HepG2 (cell line): ENCODE measurements around the gene XRCC1. TPM values are rescaled to one million over a fixed set of nuclear protein-coding genes. Genes with fewer than 3 reads are reported as not detected.

Experiments
- ATAC-seq: fragments of 200-7000 bp; cut with Tn5 transposase; 3 replicates; pipeline ENCODE4 v1.9.1; 2020; ENCODE audit warnings: mild to moderate bottlenecking, moderate library complexity
- BruUV-seq: library from RNA; stranded (reverse); fragments of 400-500 nt; replicated peaks from 2 replicates; lab custom pipeline; 2021; lab: Mats Ljungman, UMichigan
- CTCF ChIA-PET: fragments of 300-600 bp; formaldehyde crosslinking; extraction: SDS; loops from one replicate; lab custom pipeline; 2021; ENCODE audit warnings: low total read pairs, inconsistent platforms, low intra/inter-chr PET ratio; lab: Yijun Ruan, JAX
- POLR2A ChIA-PET: fragments of 350-600 bp; sonication (Branson Sonifier 250); formaldehyde crosslinking; loops from one replicate; lab custom pipeline; 2020; ENCODE audit warnings: antibody characterized with exemption, inconsistent platforms; lab: Yijun Ruan, JAX
- DNase-seq: peaks from one replicate; pipeline ENCODE4 v3.0.0-alpha.2; 2015; ENCODE audit warnings: low spot score
- FAIRE-seq: peaks from 3 replicates; lab custom pipeline; 2011; peaks lifted over from hg19 to GRCh38; lab: Jason Lieb, UNC
- H2AFZ ChIP-seq: one replicate; pipeline ENCODE4 v1.6.1; 2011; ENCODE audit warnings: low read length, inconsistent platforms
- H3K27ac ChIP-seq: fragments of 300-600 bp; 3 replicates; pipeline ENCODE4 v1.8.0; 2011; ENCODE audit warnings: mixed run types, mild to moderate bottlenecking, mixed read lengths, low read length, inconsistent platforms; ENCODE audit not compliant: insufficient read depth; ENCODE audit errors: extremely low read length
- H3K27me3 ChIP-seq, 2 experiments: fragments of 200-600 bp in 1 of 2; 2 replicates in 1 of 2; 3 replicates in 1 of 2; pipeline versions ENCODE4 v1.6.0 to v1.8.0; 2011; ENCODE audit warnings: low read length in 2 of 2, mild to moderate bottlenecking in 2 of 2, moderate library complexity in 2 of 2, inconsistent platforms in 1 of 2; ENCODE audit not compliant: insufficient read depth in 2 of 2, control insufficient read depth in 1 of 2
- H3K36me3 ChIP-seq, 2 experiments: fragments of 200-600 bp in 1 of 2; replicated peaks in 1 of 2; 2 replicates in 1 of 2; 3 replicates in 1 of 2; pipeline versions ENCODE4 v1.5.1 to v1.8.0; 2011; ENCODE audit warnings: low read length in 2 of 2, inconsistent platforms in 1 of 2; ENCODE audit not compliant: insufficient read depth in 2 of 2, control insufficient read depth in 1 of 2
- H3K4me1 ChIP-seq: 2 replicates; pipeline ENCODE4 v1.5.1; 2012; ENCODE audit warnings: low read length, inconsistent platforms; ENCODE audit not compliant: insufficient read depth
- H3K4me2 ChIP-seq: 2 replicates; pipeline ENCODE4 v1.6.0; 2011; ENCODE audit warnings: low read depth, low read length, inconsistent platforms
- H3K4me3 ChIP-seq, 3 experiments: fragments of 200-600 bp in 1 of 3; sonication (generic), shearing (Covaris generic) in 1 of 3; replicated peaks in 1 of 3; 2 replicates each; pipeline ENCODE4 v1.5.1; 2011 to 2016; ENCODE audit warnings: low read length in 3 of 3, inconsistent platforms in 2 of 3, low read depth in 2 of 3, mild to moderate bottlenecking in 2 of 3, control low read depth in 1 of 3, mixed read lengths in 1 of 3; ENCODE audit not compliant: insufficient read depth in 1 of 3
- H3K79me2 ChIP-seq: one replicate; pipeline ENCODE4 v1.6.1; 2011; ENCODE audit warnings: low read length, inconsistent platforms; ENCODE audit not compliant: insufficient read depth
- H3K9ac ChIP-seq: 2 replicates; pipeline ENCODE4 v1.6.0; 2011; ENCODE audit warnings: mild to moderate bottlenecking, low read depth, low read length, inconsistent platforms; ENCODE audit not compliant: insufficient read depth
- H3K9me3 ChIP-seq: 2 replicates; pipeline ENCODE4 v1.5.1; 2012; ENCODE audit warnings: mild to moderate bottlenecking, low read length
- H4K20me1 ChIP-seq: 2 replicates; pipeline ENCODE4 v1.6.0; 2011; ENCODE audit warnings: inconsistent platforms, mild to moderate bottlenecking, low read length, moderate library complexity; ENCODE audit not compliant: insufficient read depth
- ARID2 ChIP-seq: sonication (generic); formaldehyde crosslinking; IDR thresholded peaks from 2 replicates; pipeline ENCODE4 v1.8.1; 2022; ENCODE audit warnings: mild to moderate bottlenecking, missing genetic modification reagents, borderline replicate concordance
- GLI4 ChIP-seq: sonication (generic); formaldehyde crosslinking; IDR thresholded peaks from 2 replicates; pipeline ENCODE4 v1.5.1; 2020; ENCODE audit warnings: missing genetic modification reagents, mild to moderate bottlenecking, moderate library complexity, borderline replicate concordance
- SOX13 ChIP-seq, 3 experiments: fragments of 450-650 bp in 1 of 3; sonication (generic) in 1 of 3; formaldehyde crosslinking in 1 of 3; IDR thresholded peaks in 2 of 3; conservative IDR thresholded peaks in 1 of 3; 2 replicates each; pipeline versions ENCODE4 v1.5.0 to v1.6.1; 2016 to 2020; ENCODE audit warnings: antibody characterized with exemption in 1 of 3, mild to moderate bottlenecking in 1 of 3, missing compliant biosample characterization in 1 of 3, missing genetic modification reagents in 1 of 3, moderate library complexity in 1 of 3
- THYN1 ChIP-seq: sonication (generic); formaldehyde crosslinking; IDR thresholded peaks from 2 replicates; pipeline ENCODE4 v1.8.1; 2023; ENCODE audit warnings: low read depth, mild to moderate bottlenecking, moderate library complexity, missing genetic modification reagents, borderline replicate concordance
- ZNF326 ChIP-seq: sonication (generic); formaldehyde crosslinking; IDR thresholded peaks from 2 replicates; pipeline ENCODE4 v1.4.0; 2020; ENCODE audit warnings: missing genetic modification reagents, borderline replicate concordance
- ZNF761 ChIP-seq: sonication (generic); formaldehyde crosslinking; conservative IDR thresholded peaks from 2 replicates; pipeline ENCODE4 v1.4.0; 2020; ENCODE audit warnings: mild to moderate bottlenecking, missing genetic modification reagents
- whole genome bisulfite sequencing: methylation state at CpG from one replicate; pipeline ENCODE4 v1.1.6; 2017; ENCODE audit warnings: low lambda C conversion rate; 5-methylcytosine and 5-hydroxymethylcytosine counted together
- in situ Hi-C: cut with HindIII; loops from 2 replicates; pipeline ENCODE4 v1.10.0; 2017; ENCODE audit warnings: low pct_unique_long_range_greater_than_20kb; ENCODE audit not compliant: extremely low pct_ligation_motif_present
- intact Hi-C: fragments of 100-400 bp; cut with micrococcal nuclease; formaldehyde crosslinking; loops from one replicate; pipeline ENCODE4 v1.10.0; 2022; ENCODE audit not compliant: unreplicated experiment
- polyA plus RNA-seq, 8 experiments: library from polyadenylated mRNA; depleted of rRNA in 3 of 8; stranded (reverse) in 7 of 8; unstranded in 1 of 8; fragments of >200 nt; fragmentation: Illumina TruSeq in 4 of 8; extraction: Trizol in 4 of 8; gene quantifications; 2 replicates each; pipeline versions ENCODE4 v1.2.1 to v1.2.3, GENCODE V29; 2011 to 2016; ENCODE audit warnings: low read depth in 4 of 8, missing spikeins in 1 of 8, mixed read lengths in 1 of 8; ENCODE audit not compliant: insufficient read depth in 1 of 8
- total RNA-seq, 5 experiments: library from RNA; depleted of rRNA; stranded (reverse); fragments of >200 nt; fragmentation: Illumina TruSeq; extraction: Trizol; gene quantifications; 2 replicates each; pipeline ENCODE4 v1.2.3, GENCODE V29; 2016; ENCODE audit warnings: low read depth in 1 of 5
- TF ChIP-seq, protein P1 (sequence below): sonication (generic); formaldehyde crosslinking; IDR thresholded peaks from 2 replicates; pipeline ENCODE4 v1.9.0; 2021; ENCODE audit warnings: missing genetic modification reagents, borderline replicate concordance
- TF ChIP-seq, protein P2 (sequence below): sonication (generic); formaldehyde crosslinking; IDR thresholded peaks from 2 replicates; pipeline ENCODE4 v1.5.1; 2020; ENCODE audit warnings: mild to moderate bottlenecking, missing genetic modification reagents, borderline replicate concordance

The XRCC1 gene
- total and polyA plus RNA-seq, 2 of the 13 experiments (the other 11 are each of a cell fraction or from before 2014, with no cell fraction given), result 24.7 to 26.3 TPM

DNA sequence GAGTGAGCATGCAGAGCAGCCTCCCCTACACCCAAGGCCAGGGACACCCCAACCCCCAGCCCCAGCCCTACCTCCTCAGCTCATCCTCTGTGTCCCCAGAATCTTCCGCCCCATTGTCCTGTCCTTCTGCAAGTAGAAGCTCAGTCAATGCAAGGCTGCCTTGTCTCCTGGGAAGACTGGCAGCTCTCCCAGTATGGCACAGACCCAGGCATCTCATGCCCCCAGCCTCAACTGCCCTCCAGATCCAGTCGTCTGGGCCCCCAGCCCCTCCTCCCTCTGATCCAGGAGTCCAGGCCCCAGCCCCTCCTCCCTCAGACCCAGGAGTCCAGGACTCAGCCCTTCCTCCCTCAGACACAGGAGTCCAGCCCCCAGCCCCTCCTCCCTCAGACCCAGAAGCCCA, 29.3 kb downstream of the XRCC1 start:
- Histone ChIP-seq H3K9ac (no peak overlapping the region), H3K27ac (no peak overlapping the region), H3K4me1 (peaks cover 6% of the 10 kb centered on the region; the same call in 1 of the 2 replicates), H2AFZ (no peak overlapping the region), H4K20me1 (no peaks in the 10 kb centered on the region), H3K4me2 (no peak overlapping the region)
- in situ Hi-C loops, result no loop called here
- POLR2A ChIA-PET, result no interaction called here
- ATAC-seq (no peak), FAIRE-seq (no peak)
- intact Hi-C loops, result no loop called here
- no peak for TF ChIP-seq ZNF761 (CRISPR knock-in tag)
- TF ChIP-seq, all 625 proteins: peak for 0
- no peak for DNase-seq
- Histone ChIP-seq H3K27me3 (no peaks in the 10 kb centered on the region), H3K79me2 (no peaks in the 10 kb centered on the region), H3K36me3 (peaks cover 13 to 34% of the 10 kb centered on the region in 2 experiments; a peak in 4 of 5 replicates), H3K9me3 (no peaks in the 10 kb centered on the region), H3K4me3 (no peak overlapping the region)
- BruUV-seq, result no TSS peak
- CTCF ChIA-PET, result no interaction called here
- WGBS, result 86% methylated on average over 1 of the region's 2 CpGs

DNA sequence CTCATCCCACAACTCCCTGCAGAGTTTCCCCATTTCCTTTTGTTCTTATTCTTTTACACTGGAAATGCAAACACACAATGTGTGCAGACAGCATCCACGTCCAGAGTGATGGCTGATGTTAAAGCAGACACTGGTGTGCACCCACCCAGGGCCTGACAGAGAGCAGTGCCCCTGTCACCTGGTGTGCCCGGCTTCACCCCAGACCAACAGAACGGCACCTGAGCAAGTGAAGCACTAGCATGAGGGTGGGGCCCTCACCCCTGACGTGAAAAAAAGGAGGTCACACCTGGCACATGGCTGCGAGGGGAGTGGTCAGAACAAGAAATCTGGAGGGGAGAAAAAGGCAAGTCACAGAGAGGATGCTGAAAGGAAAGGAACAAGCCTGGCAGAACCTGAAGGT, 30.1 kb downstream of the XRCC1 start:
- no peak for ATAC-seq
- FAIRE-seq, result no peak
- ChIA-PET CTCF (no interaction called here), POLR2A (no interaction called here)
- Histone ChIP-seq H3K27ac (no peak overlapping the region), H3K4me2 (no peak overlapping the region), H4K20me1 (no peaks in the 10 kb centered on the region), H3K9ac (no peak overlapping the region), H2AFZ (no peak overlapping the region), H3K79me2 (no peaks in the 10 kb centered on the region), H3K4me3 (no peak overlapping the region), H3K9me3 (no peaks in the 10 kb centered on the region), H3K4me1 (peaks cover 6% of the 10 kb centered on the region; the same call in 1 of the 2 replicates), H3K36me3 (peaks cover 11 to 28% of the 10 kb centered on the region in 2 experiments; a peak in 4 of 5 replicates), H3K27me3 (no peaks in the 10 kb centered on the region)
- no TSS peak for BruUV-seq
- in situ Hi-C loops (no loop called here), intact Hi-C loops (no loop called here)
- no peak for DNase-seq
- 95% methylated on average over 5 of the region's 5 CpGs for WGBS
- TF ChIP-seq ZNF326 (CRISPR knock-in tag) (no peak), ARID2 (CRISPR knock-in tag) (no peak), GLI4 (no peak), THYN1 (CRISPR knock-in tag) (no peak), SOX13 (IDR thresholded peaks at IDR 0.05) (no peak), SOX13 (CRISPR knock-in tag; conservative IDR thresholded peaks at IDR 0.05 in 1 of 2, IDR thresholded peaks at IDR 0.05 in 1 of 2) (no peak)
- TF ChIP-seq, protein P1, sequence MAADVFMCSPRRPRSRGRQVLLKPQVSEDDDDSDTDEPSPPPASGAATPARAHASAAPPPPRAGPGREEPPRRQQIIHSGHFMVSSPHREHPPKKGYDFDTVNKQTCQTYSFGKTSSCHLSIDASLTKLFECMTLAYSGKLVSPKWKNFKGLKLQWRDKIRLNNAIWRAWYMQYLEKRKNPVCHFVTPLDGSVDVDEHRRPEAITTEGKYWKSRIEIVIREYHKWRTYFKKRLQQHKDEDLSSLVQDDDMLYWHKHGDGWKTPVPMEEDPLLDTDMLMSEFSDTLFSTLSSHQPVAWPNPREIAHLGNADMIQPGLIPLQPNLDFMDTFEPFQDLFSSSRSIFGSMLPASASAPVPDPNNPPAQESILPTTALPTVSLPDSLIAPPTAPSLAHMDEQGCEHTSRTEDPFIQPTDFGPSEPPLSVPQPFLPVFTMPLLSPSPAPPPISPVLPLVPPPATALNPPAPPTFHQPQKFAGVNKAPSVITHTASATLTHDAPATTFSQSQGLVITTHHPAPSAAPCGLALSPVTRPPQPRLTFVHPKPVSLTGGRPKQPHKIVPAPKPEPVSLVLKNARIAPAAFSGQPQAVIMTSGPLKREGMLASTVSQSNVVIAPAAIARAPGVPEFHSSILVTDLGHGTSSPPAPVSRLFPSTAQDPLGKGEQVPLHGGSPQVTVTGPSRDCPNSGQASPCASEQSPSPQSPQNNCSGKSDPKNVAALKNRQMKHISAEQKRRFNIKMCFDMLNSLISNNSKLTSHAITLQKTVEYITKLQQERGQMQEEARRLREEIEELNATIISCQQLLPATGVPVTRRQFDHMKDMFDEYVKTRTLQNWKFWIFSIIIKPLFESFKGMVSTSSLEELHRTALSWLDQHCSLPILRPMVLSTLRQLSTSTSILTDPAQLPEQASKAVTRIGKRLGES (CRISPR knock-in tag), result no peak
- TF ChIP-seq, protein P2, sequence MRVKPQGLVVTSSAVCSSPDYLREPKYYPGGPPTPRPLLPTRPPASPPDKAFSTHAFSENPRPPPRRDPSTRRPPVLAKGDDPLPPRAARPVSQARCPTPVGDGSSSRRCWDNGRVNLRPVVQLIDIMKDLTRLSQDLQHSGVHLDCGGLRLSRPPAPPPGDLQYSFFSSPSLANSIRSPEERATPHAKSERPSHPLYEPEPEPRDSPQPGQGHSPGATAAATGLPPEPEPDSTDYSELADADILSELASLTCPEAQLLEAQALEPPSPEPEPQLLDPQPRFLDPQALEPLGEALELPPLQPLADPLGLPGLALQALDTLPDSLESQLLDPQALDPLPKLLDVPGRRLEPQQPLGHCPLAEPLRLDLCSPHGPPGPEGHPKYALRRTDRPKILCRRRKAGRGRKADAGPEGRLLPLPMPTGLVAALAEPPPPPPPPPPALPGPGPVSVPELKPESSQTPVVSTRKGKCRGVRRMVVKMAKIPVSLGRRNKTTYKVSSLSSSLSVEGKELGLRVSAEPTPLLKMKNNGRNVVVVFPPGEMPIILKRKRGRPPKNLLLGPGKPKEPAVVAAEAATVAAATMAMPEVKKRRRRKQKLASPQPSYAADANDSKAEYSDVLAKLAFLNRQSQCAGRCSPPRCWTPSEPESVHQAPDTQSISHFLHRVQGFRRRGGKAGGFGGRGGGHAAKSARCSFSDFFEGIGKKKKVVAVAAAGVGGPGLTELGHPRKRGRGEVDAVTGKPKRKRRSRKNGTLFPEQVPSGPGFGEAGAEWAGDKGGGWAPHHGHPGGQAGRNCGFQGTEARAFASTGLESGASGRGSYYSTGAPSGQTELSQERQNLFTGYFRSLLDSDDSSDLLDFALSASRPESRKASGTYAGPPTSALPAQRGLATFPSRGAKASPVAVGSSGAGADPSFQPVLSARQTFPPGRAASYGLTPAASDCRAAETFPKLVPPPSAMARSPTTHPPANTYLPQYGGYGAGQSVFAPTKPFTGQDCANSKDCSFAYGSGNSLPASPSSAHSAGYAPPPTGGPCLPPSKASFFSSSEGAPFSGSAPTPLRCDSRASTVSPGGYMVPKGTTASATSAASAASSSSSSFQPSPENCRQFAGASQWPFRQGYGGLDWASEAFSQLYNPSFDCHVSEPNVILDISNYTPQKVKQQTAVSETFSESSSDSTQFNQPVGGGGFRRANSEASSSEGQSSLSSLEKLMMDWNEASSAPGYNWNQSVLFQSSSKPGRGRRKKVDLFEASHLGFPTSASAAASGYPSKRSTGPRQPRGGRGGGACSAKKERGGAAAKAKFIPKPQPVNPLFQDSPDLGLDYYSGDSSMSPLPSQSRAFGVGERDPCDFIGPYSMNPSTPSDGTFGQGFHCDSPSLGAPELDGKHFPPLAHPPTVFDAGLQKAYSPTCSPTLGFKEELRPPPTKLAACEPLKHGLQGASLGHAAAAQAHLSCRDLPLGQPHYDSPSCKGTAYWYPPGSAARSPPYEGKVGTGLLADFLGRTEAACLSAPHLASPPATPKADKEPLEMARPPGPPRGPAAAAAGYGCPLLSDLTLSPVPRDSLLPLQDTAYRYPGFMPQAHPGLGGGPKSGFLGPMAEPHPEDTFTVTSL (CRISPR knock-in tag), result no peak
